Fibroblast of gingiva (primary cell): ENCODE measurements around the gene FOSL2.

Experiments
- DNase-seq: peaks from one replicate; pipeline ENCODE4 v3.0.0-alpha.2; 2011; ENCODE audit warnings: low read depth

The FOSL2 gene

DNA sequence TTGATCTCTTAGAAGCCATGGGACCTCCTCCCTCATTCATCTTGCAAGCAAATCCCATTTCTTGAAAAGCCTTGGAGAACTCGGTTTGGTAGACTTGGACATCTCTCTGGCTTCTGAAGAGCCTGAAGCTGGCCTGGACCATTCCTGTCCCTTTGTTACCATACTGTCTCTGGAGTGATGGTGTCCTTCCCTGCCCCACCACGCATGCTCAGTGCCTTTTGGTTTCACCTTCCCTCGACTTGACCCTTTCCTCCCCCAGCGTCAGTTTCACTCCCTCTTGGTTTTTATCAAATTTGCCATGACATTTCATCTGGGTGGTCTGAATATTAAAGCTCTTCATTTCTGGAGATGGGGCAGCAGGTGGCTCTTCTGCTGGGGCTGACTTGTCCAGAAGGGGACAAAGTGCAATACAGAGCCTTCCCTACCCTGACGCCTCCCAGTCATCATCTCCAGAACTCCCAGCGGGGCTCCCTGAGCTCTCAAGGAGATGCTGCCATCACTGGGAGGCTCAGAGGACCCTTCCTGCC lies 20.0 kb downstream of the FOSL2 start:
- DNase-seq, result no peak

DNA sequence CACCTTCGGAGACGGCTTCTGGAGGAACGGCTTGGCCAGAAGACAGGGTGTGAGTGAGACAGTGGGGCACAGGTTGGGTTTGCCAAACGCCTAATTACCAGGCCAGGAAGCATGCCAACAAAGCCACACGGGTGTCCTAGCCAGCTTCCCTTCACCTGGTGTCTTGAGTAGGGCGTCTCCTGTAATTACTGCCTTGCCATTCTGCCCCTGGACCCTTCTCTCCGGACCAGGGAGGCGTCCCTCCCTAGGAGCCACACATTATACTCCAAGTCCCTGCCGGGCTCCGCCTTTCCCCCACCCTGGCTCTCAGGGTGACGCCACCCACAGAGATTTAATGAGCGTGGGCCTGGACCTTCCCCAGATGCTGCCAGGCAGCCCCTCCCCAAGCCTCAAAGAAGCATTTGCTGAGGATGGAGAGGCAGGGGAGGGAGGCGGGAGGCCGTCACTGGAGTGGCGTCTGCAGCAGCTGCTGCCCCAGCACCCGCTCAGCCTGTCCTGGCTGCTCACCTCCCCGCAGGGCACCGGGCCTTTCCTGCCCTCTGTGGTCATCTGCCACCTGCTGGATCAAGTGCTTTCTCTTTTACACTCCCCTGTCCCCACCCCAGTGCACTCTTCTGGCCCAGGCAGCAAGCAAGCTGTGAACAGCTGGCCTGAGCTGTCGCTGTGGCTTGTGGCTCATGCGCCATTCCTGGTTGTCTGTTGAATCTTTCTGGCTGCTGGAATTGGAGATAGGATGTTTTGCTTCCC lies 20.7 kb downstream of the FOSL2 start:
- DNase-seq, result no peak

DNA sequence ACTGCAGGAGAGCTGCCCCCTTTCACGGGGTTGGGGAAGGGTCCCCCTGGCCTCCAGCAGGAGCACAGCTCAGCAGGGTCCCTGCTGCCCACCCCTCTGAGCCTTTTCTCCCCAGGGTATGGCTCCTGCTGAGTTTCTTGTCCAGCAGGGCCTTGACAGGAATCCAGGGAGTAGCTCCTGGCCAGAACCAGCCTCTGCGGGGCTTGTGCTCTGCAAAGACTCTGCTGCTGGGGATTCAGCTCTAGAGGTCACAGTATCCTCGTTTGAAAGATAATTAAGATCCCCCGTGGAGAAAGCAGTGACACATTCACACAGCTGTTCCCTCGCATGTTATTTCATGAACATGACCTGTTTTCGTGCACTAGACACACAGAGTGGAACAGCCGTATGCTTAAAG lies 21.2 kb downstream of the FOSL2 start:
- no peak for DNase-seq

DNA sequence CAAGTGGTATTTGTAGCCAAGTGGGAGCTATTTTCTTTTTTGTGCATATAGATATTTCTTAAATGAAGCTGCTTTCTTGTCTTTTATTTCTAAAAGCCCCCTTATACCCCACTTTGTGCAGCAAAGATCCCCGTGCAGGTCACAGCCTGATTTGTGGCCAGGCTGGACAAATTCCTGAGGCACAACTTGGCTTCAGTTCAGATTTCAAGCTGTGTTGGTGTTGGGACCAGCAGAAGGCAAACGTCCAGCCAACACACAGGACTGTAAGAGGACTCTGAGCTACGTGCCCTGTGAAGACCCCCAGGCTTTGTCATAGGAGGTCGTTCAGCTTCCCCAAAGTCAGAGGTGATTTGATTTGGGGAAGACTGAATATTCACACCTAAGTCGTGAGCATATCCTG lies 21.9 kb downstream of the FOSL2 start:
- no peak for DNase-seq

DNA sequence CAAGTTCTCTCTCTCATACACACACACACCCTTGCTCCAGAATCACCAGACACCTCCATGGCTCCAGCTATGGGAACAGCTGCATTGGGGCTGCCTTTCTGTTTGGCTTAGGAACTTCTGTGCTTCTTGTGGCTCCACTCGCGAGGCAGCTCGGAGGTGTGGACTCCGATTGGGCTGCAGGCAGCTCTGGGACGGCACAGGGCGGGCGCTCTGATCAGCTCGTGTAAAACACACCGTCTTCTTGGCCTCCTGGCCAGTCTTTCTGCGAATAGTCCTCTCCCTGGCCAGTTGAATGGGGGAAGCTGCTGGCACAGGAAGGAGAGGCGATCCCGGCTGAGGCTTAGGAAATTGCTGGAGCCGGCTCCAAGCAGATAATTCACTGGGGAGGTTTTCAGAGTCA lies 22.4 kb downstream of the FOSL2 start:
- DNase-seq, result no peak

DNA sequence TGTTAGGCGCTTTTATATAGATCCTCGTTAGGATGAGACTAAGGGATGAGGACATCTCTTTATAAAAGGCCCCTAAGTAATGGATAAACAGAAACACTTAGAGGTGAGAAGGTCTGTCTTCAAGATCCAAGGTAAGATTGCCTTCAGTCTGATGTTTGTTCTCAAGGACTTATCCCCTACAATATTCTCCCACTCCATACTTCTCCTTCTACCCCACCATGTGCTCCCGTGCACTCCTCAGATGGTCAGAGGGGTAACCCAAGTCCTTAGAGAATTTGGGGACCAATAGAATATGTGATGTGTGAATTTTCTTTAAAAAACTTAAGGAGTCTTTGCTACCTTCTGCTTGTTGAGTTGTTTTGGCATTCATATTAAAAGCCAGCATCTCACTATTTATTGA lies 23.1 kb downstream of the FOSL2 start:
- no peak for DNase-seq

DNA sequence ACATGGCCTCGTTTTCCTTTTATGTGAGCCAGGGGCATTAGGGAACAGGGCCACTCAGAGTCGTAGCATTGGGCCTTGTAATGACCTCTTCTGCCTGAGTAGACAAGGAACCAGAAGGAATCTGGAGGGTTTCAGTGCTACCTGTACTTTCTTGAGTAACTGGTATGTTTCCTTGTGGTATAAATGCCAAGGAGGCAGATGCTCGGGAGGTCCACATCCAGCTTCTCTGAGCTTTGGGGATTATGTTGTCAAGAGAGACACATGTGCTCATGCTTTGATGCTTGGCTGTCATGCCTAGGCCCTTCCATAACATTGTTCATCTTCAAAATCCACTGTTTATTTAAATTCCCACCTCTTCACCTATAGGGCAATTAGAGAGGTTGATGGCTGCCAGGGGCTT lies 26.3 kb downstream of the FOSL2 start:
- no peak for DNase-seq

DNA sequence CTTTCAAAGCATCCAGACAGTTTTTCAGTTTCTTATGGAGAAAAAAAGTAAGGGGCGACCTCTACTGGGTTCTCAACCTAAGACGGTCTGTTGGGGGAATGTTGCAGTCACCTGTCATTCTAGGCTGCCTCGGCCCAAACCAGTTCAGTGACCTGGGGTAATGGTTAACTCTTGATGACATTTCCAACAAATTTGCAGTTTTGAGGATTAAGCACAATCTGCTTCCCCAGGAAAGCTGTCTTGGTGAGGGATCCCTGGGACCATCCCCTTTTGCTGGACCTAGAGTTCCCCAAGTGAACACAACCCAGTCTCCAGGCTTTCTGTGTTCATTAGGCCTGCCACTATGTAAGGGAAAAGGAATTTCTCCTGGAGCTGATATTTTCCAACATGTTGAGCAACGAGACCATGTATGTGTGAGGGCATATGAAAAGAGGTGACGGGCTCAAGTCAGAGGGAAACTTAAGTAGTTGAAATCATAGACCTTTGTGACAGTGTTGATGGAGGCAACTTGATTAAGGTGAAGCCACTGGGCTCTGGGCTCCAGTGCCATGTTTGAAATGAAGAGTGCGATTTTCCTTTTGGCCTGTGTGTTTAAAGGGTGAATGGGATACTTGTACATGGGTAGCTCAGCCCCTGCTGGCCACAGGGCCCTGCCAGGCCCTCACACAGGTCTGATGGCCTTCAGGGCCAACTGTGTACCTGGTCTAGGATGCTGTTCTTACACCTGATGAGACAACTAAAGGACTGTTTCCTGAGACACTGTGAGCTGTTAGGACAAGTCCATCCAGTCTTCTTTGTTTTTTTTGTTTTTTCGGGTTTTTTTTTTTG lies 27.0 kb downstream of the FOSL2 start:
- DNase-seq, result peak; percentile 35

DNA sequence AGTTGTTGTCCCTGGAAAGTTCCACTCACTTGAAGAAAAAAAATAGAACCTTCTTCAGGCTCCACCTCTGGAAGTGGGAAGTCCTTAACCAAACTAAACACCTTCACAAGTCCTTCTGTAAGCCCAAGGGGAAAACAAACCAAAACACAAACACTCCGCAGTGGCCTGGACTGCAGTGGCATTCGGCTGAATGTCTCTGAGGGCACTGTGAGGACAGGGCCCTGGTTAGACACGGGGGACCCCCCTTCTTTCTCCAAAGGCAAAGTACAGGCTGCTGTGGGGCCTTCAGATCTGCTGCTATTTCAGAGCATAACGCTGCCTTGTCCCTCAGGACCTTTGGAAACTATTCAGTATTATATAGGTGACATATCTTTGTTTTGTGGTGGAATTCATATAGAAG lies 28.1 kb downstream of the FOSL2 start:
- no peak for DNase-seq

DNA sequence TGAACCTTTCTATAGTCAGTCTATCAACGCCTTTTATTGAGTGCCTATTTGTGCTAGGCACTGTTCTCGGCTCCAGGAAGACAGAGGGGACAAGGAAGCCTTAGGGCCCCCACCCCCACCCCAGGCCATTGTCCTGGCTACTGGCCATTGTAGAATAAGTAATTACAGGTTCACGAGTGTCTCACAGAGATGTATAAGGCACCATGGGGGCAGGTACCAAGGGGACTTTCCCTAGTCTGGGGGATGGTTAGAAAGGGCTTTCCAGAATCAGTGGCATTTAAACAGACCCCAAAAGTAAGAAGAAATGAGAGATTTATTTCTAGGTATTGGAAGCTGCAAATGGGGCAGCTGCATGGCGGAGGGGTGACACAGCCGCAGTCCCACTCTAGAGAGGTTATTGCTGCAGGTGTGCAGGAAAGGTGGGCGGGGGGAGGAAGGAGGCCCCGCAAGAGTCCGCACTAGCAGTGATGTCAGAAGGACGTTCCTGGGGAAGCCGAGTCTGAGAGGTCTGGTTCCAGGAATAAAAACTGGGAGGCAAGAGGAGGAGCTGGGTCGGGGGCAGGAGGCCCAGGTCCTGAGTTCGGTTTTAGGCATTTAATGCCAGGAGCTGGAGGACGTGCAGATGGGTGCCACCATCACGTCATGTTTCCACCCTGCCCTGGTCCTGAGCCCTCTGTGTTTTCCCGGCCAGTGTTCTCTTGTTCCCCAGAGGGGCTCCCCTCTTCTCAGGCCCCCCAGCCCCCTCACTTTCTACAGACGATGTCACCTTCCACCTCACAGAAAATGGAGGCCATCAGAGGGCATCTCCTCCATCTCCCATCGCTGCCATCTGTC lies 30.5 kb downstream of the FOSL2 start:
- no peak for DNase-seq

DNA sequence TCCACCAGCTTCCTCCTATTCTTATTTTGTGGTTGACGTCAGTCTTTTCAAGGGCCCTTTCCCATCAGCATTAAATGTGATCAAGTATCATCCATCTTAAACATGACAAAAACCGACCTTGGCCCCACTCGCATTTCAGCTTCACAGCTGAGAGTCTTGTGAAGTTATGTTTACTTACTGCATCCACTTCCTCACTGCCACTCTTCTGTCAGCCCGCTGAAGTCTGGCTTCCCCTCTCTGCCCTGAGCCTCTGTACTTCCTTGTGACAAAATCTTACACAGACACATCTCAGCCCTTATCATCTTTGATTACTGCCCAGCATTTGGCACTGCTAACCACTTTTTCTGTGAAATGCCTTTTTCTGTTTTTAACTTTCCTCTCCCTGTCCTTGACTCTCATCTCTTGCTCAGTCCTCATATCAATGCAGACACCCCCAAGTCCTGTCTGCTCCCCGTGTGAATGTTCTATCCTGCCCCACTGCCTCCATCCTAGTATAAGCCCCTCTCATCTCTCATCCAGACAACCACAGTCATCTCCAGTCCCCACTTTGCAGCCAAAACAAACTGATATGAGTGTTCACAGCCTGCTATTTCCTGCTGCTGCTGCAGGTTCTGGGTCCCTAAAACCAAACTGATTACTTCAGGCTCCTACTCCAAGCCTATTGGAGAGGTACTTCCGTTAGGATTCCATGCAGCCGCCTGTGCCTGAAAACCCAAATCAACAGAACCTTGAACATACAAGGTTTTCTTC lies 31.4 kb downstream of the FOSL2 start:
- no peak for DNase-seq

DNA sequence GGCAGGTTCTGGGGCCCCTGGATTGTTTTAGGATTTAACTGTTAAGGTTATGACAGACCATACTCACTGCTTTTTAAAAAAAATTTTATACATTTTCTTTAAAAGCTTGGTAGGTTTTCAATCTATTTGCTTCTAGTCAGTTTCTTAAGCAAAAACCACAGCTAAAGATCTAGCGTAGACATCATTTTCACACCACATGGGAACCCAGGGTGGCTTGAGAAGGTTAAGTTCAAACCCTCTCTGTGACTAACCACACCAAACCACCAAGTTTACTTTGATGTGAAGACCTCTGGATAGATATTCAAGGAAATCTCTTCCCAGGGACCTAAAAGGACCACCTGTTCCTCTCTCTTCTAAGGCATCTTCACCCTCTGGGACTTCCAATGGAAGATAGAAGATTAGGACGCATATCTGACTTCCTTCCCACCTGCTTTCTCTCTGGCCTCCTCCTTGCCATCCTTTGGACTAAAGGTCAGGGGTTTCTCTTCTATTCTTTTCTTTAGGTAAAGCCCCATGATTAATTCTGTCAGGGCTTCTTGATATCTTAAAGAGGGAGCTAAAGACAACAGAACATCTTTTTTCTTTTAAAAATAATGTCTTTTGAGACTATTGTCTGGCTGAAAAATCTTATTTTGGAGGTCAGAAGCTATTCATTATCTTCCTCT lies 32.3 kb downstream of the FOSL2 start:
- no peak for DNase-seq

DNA sequence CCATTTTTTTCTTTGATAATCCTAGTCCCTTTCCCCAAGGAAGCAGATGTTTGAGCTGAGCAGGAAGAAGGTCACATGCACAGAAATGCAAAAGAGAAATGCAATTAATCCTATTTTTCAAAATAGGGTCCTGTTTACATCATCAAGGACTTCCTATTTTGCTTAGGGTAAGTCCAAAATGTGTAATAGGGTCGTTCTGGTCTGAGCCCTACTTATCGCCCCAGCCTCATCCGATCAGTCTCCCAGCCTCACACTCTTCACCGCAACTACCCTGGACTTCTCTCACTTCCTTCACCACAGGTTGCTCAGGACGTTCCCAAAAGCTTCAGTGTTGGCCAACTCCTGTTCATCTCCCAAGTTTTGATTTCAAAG lies 32.8 kb downstream of the FOSL2 start:
- no peak for DNase-seq

DNA sequence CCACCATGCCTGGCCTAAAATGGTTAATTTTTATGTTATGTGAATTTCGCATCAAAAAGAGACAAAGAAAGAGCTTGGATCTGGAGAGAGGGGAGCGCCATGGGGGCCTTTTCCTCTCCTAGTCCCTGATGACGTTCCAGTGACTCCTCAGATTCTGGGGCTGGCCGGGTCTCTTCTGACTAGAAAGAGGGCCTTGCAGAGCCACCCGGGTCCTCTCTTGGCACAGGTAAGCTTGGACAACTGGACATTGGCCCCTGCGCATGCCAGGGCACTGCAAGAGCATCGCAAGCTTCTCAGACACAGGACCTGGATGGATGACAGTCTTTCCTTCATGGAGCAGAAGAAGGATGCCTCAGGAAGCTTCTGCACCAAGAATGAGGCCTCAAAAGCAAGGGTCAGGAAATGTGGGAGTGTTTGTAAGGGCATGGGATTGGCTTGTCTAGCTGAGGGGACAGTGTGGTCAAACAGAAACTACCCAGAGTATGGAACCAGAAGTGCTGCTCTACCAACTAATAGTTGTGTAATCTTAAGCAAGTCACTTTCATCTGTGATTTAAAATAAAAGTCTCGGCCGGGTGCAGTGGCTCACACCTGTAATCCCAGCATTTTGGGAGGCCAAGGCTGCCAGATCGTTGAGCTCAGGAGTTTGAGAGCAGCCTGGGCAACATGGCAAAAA lies 35.2 kb downstream of the FOSL2 start:
- no peak for DNase-seq

DNA sequence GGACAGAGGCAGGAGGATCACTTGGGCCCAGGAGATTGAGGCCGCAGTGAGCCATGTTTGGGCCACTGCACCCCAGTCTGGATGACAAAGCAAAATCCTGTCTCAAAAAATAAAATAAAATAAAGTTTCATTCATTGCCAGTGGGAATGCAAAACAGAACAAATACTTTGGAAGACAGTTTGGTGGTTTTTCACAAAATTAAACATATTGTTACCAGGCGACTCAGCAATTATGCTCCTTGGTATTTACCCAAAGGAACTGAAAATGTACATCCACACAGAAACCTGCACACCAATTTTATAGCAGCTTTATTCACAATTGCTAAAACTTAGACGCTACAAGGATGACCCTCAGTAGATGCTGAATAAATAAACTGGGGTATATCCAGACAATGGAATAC lies 35.8 kb downstream of the FOSL2 start:
- no peak for DNase-seq

DNA sequence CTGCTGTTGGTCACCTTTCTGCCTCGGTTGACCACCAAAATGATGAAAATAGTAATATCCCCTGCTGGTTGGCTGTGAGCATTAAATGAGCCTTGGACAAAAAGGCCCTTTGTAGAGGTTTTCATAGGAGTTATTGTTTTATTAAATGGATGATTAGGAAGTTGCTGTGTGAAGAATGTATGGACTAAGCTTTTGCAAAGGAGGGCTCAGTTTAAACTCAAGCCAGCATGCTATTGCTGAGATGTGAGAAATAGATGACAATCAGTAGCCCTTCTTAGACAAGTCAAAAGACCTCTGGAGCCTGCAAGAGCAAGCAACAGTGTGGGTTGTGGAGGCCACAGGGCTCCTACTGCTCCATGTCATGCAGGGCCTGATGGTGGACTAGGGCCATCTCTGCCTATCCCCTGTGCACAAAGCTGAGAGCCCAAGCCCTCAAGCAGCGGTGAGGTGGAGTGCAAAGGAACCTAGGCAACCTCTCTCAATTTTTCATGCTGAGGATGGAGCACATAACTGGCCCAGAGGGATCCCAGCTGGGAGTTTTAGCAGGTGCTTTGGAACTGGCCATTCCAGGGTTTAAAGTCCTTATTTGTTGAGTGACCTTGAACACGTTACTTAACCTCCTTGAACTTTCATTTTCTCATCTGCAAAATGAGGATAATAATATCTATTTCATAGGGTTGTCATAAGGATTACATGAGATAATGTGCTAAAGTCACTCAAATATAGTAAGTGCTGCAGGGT lies 37.1 kb downstream of the FOSL2 start:
- no peak for DNase-seq

DNA sequence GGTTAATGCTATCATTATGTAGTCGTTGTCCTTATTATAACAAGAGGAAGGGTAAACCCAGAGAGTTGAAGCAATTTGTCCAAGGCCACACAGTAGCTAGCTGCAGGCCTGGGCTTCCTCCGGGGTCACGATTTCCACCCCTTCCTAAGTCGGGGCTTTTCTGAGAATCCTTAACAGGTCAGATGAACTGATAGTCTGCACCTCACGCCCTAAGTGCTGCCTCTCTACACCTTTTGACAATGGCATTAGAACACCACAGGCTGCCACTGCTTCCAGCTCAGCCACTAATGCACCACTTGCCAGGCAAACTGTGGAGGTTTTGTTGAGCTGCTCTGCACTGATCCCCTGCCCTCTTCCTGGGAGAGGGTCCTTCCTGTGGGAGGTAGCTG lies 37.7 kb downstream of the FOSL2 start:
- no peak for DNase-seq

DNA sequence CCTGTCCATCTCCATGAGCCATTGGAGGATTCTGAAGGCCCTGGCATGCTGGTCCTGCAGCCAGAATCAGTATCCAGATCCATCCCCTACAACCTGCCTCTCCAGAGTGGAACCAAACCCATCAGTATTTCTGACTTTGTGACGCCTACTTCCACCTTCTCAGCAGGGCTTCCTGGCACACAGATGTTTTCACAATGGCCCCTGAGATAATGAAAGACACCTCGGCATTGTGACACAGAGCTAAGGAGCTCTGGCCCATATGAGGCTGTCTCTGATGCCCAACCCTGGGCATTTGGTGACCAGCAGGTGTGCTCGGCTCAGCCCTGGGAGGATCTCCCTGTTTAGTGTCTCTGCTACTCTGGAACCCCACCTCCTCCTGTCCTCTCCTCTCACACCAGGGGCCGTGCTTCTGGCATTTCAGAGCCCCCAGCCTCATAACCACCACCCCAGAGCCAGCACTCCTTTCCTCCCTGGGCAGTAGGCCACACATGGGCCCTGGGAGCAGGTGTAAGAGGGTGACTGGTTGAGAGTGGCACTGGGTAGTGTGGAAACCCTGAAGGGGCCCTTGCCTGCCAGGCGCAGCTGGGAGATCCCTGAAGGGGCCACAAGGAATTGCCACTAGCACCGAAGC lies 38.2 kb downstream of the FOSL2 start:
- DNase-seq, result no peak

DNA sequence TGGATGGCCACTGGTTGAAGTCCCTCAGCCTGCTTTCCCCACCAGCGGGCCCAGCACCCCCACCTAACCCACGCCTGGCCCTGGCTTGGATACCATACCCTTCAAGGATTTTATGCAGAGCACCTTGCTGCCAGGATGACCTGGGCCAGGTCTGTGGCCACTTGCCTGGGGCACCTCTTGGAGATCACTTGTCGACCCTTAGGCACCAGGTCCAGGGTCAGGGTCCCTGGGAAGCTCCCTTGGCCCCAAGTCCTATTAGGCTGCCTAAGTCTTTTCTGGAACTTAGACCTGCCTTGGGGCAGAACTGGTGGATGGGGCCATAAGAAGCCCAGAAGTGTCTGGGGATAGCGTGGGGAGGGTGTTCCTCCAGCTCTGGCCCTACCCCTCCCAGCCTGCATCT lies 39.1 kb downstream of the FOSL2 start:
- DNase-seq, result no peak

DNA sequence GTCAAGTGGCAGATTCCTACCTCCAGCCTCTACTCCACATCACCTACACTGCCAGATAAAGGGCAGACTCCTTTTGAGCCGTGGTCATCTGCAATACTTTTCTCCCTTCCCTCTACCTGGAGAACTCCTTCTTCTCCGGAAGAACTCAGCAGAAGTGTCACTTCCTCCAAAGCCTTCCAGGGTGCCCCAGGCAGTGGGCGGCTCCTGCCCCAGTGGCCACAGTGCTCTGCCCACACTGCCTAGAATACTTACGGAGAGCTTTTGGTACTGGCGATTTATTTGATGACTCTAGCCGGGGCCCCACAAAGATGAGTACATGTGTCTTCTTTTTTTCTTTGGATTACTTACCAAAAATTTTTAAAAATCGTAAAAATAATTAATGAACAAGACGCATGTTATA lies 39.7 kb downstream of the FOSL2 start:
- no peak for DNase-seq
